SJCRH30 (cell line): ENCODE results near the gene RAB3IP. TPM values are rescaled to one million over a fixed set of nuclear protein-coding genes. Genes with fewer than 3 reads are reported as not detected.
"Not testable (repeated sequence)": the region's sequence is repeated elsewhere in the genome, so short reads cannot be mapped to it uniquely, and the experiment has no call there.

Experiments used
- DNase-seq, 2 experiments: peaks; one replicate each; pipeline ENCODE4 v3.0.0-alpha.2; 2015 to 2020
- H3K27ac ChIP-seq: fragments of 250-450 bp; sonication (Bioruptor Pico); 2 replicates; pipeline ENCODE4 v1.5.1; 2020; ENCODE audit warnings: mild to moderate bottlenecking, moderate library complexity
- H3K27me3 ChIP-seq: fragments of 250-450 bp; sonication (Bioruptor Pico); 2 replicates; pipeline ENCODE4 v1.5.1; 2020; ENCODE audit warnings: mild to moderate bottlenecking, moderate library complexity
- H3K36me3 ChIP-seq: fragments of 250-450 bp; sonication (Bioruptor Pico); 2 replicates; pipeline ENCODE4 v1.5.1; 2020; ENCODE audit warnings: mild to moderate bottlenecking, moderate library complexity
- H3K4me1 ChIP-seq: fragments of 250-450 bp; sonication (Bioruptor Pico); 2 replicates; pipeline ENCODE4 v1.5.1; 2020; ENCODE audit warnings: mild to moderate bottlenecking, moderate library complexity
- H3K4me3 ChIP-seq: fragments of 250-450 bp; sonication (Bioruptor Pico); 2 replicates; pipeline ENCODE4 v1.5.1; 2020; ENCODE audit warnings: mild to moderate bottlenecking, moderate library complexity
- H3K9me3 ChIP-seq: fragments of 250-450 bp; sonication (Bioruptor Pico); replicated peaks from 2 replicates; pipeline ENCODE4 v1.5.1; 2020; ENCODE audit warnings: mild to moderate bottlenecking, moderate library complexity
- total RNA-seq: library from RNA; depleted of rRNA; stranded (reverse); fragments of >200 nt; shearing (Covaris generic); gene quantifications from 2 replicates; pipeline ENCODE4 v1.2.3, GENCODE V29; 2014

Gene RAB3IP
- total RNA-seq, 1 experiment from 2014 or later = 10.4 TPM

GRCh38 chr12:69807101-69807897 is 68.6 kb downstream of the RAB3IP start:
- DNase-seq = not testable (repeated sequence)

GRCh38 chr12:69810870-69811498 is 72.3 kb downstream of the RAB3IP start:
- no peak for DNase-seq
- Histone ChIP-seq H3K36me3 (no peaks in the 10 kb centered on the region), H3K27me3 (no peaks in the 10 kb centered on the region), H3K27ac (no peak overlapping the region), H3K4me1 (no peaks in the 10 kb centered on the region), H3K4me3 (no peak overlapping the region), H3K9me3 (no peaks in the 10 kb centered on the region)

More at GRCh38 chr12:69807101-69807897, 68.6 kb downstream of the RAB3IP start:
- not testable (repeated sequence) for H3K9me3 ChIP-seq, H3K36me3 ChIP-seq, H3K4me3 ChIP-seq, H3K27me3 ChIP-seq, H3K4me1 ChIP-seq, H3K27ac ChIP-seq

GRCh38 chr12:69816082-69816481 is 77.4 kb downstream of the RAB3IP start:
- H3K9me3 ChIP-seq = no peaks in the 10 kb centered on the region
- H3K27me3 ChIP-seq = no peaks in the 10 kb centered on the region
- DNase-seq = no peak
- no peak overlapping the region for H3K27ac ChIP-seq
- no peak overlapping the region for H3K4me3 ChIP-seq
- peaks cover 3% of the 10 kb centered on the region; the same call in 1 of the 2 replicates for H3K4me1 ChIP-seq
- no peaks in the 10 kb centered on the region for H3K36me3 ChIP-seq

GRCh38 chr12:69821032-69821455 is 82.4 kb downstream of the RAB3IP start:
- DNase-seq = peak in 1 of 2 experiments; percentile 2
- Histone ChIP-seq H3K9me3 (no peaks in the 10 kb centered on the region), H3K27ac (no peak overlapping the region), H3K4me3 (0 out of 2 replicates have a peak overlapping the region, but pooled peaks have one; percentile 10), H3K4me1 (peaks cover 13% of the 10 kb centered on the region), H3K36me3 (no peaks in the 10 kb centered on the region), H3K27me3 (no peaks in the 10 kb centered on the region)

- H3K36me3 ChIP-seq = no peaks in the 10 kb centered on the region
- DNase-seq = peak; percentile 43 to 70
- 0 out of 2 replicates have a peak overlapping the region, but pooled peaks have one; percentile 8 for H3K27ac ChIP-seq
- H3K4me3 ChIP-seq = 0 out of 2 replicates have a peak overlapping the region, but pooled peaks have one; percentile 10
- H3K4me1 ChIP-seq = peaks cover 13% of the 10 kb centered on the region
- no peaks in the 10 kb centered on the region for H3K9me3 ChIP-seq
- no peaks in the 10 kb centered on the region for H3K27me3 ChIP-seq
These were observed 82.9 kb downstream of the RAB3IP start for GRCh38 chr12:69821456-69822159.

GRCh38 chr12:69822201-69822860 is 83.7 kb downstream of the RAB3IP start:
- peaks cover 13% of the 10 kb centered on the region for H3K4me1 ChIP-seq
- no peak overlapping the region for H3K4me3 ChIP-seq
- H3K27ac ChIP-seq = no peak overlapping the region
- no peak for DNase-seq
- no peaks in the 10 kb centered on the region for H3K27me3 ChIP-seq
- H3K36me3 ChIP-seq = no peaks in the 10 kb centered on the region
- H3K9me3 ChIP-seq = no peaks in the 10 kb centered on the region

- H3K4me3 ChIP-seq = no peak overlapping the region
- no peaks in the 10 kb centered on the region for H3K9me3 ChIP-seq
- no peaks in the 10 kb centered on the region for H3K27me3 ChIP-seq
- no peak for DNase-seq
- H3K36me3 ChIP-seq = no peaks in the 10 kb centered on the region
- peaks cover 13% of the 10 kb centered on the region for H3K4me1 ChIP-seq
- H3K27ac ChIP-seq = no peak overlapping the region
These were observed 85.4 kb downstream of the RAB3IP start for GRCh38 chr12:69824028-69824427.

GRCh38 chr12:69824966-69825560 is 86.4 kb downstream of the RAB3IP start, which contains the start of gene MYRFL:
Gene MYRFL, plus strand, starts transcription at chr12:69825227. Its CDS starts 291 bp downstream, at chr12:69825518.
- H3K36me3 ChIP-seq = no peaks in the 10 kb centered on the region
- peaks cover 13% of the 10 kb centered on the region for H3K4me1 ChIP-seq
- no peak within 1 kb of the TSS for H3K4me3 ChIP-seq
- no peak for DNase-seq
- no peaks in the 10 kb centered on the region for H3K27me3 ChIP-seq
- no peaks in the 10 kb centered on the region for H3K9me3 ChIP-seq
- no peak within 1 kb of the TSS for H3K27ac ChIP-seq

GRCh38 chr12:69828897-69829296 is 90.2 kb downstream of the RAB3IP start:
- Histone ChIP-seq H3K27me3 (no peaks in the 10 kb centered on the region), H3K9me3 (no peaks in the 10 kb centered on the region), H3K27ac (no peak overlapping the region), H3K4me3 (no peak overlapping the region), H3K4me1 (no peaks in the 10 kb centered on the region), H3K36me3 (no peaks in the 10 kb centered on the region)
- DNase-seq = no peak

- Histone ChIP-seq H3K27me3 (no peaks in the 10 kb centered on the region), H3K4me1 (no peaks in the 10 kb centered on the region), H3K36me3 (no peaks in the 10 kb centered on the region), H3K27ac (no peak overlapping the region), H3K9me3 (no peaks in the 10 kb centered on the region), H3K4me3 (no peak overlapping the region)
- no peak for DNase-seq
These were observed 95.0 kb downstream of the RAB3IP start for GRCh38 chr12:69833696-69834095.

GRCh38 chr12:69834147-69834546 is 95.5 kb downstream of the RAB3IP start:
- no peaks in the 10 kb centered on the region for H3K9me3 ChIP-seq
- no peak overlapping the region for H3K27ac ChIP-seq
- H3K4me1 ChIP-seq = no peaks in the 10 kb centered on the region
- H3K27me3 ChIP-seq = no peaks in the 10 kb centered on the region
- H3K4me3 ChIP-seq = no peak overlapping the region
- no peak for DNase-seq
- H3K36me3 ChIP-seq = no peaks in the 10 kb centered on the region

GRCh38 chr12:69834576-69834975 is 95.9 kb downstream of the RAB3IP start:
- Histone ChIP-seq H3K4me3 (no peak overlapping the region), H3K36me3 (no peaks in the 10 kb centered on the region), H3K9me3 (no peaks in the 10 kb centered on the region), H3K27me3 (no peaks in the 10 kb centered on the region), H3K27ac (no peak overlapping the region), H3K4me1 (no peaks in the 10 kb centered on the region)
- no peak for DNase-seq

- no peak for DNase-seq
- H3K4me1 ChIP-seq = no peaks in the 10 kb centered on the region
These were observed 96.4 kb downstream of the RAB3IP start for GRCh38 chr12:69835081-69835480.

GRCh38 chr12:69836015-69836414 is 97.4 kb downstream of the RAB3IP start:
- Histone ChIP-seq H3K27ac (no peak overlapping the region), H3K36me3 (no peaks in the 10 kb centered on the region), H3K27me3 (no peaks in the 10 kb centered on the region), H3K4me1 (no peaks in the 10 kb centered on the region), H3K9me3 (no peaks in the 10 kb centered on the region), H3K4me3 (no peak overlapping the region)
- DNase-seq = no peak

More at GRCh38 chr12:69835081-69835480, 96.4 kb downstream of the RAB3IP start:
- no peaks in the 10 kb centered on the region for H3K36me3 ChIP-seq
- no peaks in the 10 kb centered on the region for H3K9me3 ChIP-seq
- H3K27ac ChIP-seq = no peak overlapping the region
- no peaks in the 10 kb centered on the region for H3K27me3 ChIP-seq
- no peak overlapping the region for H3K4me3 ChIP-seq
